ENCODE data around the gene RCSD1. TPM values are rescaled to one million over a fixed set of nuclear protein-coding genes. Genes with fewer than 3 reads are reported as not detected.
"Not testable (repeated sequence)": the region's sequence is repeated elsewhere in the genome, so short reads cannot be mapped to it uniquely, and the experiment has no call there.

The RCSD1 gene
- polyA plus RNA-seq, 2 donors, result 1.5 to 1.7 TPM

DNA sequence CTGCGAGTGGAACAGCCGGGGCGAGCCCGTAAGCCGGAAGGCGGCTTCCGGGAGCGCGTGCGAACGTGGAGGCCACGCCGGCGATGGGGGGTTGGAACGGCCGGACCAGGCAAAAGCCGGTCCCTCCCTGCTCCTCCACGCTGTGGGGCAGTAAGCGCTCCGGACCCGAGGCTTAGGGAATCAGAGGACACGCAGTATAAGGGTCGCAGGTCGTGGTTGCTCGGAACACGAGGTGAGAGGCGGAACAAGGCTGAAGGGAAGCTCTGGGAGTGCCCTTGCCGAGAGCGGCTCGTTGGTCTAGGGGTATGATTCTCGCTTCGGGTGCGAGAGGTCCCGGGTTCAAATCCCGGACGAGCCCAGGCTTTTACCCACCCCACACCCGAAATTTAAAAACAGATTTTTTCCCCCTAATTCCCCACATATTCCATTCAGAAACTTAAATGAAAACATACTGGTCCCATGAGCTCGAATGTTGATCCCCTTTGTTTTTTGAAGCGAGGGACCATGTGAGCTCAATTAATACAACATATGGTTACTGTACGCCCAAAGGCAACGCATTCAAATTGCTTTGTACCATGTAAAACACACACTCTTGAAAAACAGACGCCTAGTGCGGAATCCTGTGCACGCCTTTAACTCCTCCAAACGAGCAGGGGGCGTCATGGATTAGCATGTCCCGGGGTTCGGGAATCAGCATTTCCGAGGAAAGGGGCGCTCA, 84.6 kb downstream of the RCSD1 start:
- 0 to 1% methylated on average over 47 to 50 of the region's 50 CpGs for WGBS, 2 donors
- peaks cover 0 to 2% of the 10 kb centered on the region in 2 donors for H3K4me1 ChIP-seq (ENCODE audit: control insufficient read depth in 2 of 2, insufficient read depth in 2 of 2, low read length in 1 of 2)
- H3K27me3 ChIP-seq (ENCODE audit: control insufficient read depth in 1 of 2, insufficient read depth in 2 of 2, low read length in 2 of 2), result no peaks in the 10 kb centered on the region

DNA sequence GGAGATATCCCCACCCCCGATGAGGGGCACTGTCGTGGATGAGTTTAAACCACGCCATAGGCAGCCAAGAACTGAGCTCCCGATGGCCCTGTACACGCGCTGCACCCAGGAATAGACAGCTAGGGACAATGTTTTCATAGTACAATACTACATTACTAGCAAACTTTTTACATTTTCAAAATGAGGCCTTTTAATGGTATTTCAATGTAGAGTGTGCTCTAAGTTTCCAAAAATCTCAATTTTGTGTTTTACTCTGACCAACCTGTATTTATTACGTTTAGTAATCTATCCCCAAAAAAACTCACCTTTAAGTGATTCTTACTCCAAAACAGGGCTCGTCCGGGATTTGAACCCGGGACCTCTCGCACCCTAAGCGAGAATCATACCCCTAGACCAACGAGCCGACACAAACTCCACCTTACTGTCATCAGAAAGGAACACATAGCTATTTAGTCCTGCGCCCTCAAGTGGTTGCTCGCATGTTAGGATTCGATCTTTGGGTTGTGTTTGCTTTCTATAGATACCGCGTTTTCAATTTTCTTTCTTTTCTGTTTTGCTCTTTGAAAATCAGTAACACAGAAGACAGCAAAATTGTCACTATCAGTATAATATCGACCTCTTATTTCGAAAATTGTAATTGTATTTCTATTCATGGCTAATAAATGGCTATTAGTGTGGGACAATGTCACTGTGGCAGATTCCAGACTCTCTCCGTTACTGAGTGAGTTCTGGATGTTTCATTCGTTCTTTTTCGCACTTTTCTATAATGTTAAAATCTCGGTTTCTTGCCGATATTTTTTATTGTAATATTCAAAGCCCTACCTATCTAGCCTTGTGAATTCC, 85.3 kb downstream of the RCSD1 start:
- Histone ChIP-seq H3K4me1 (ENCODE audit: control insufficient read depth in 2 of 2, insufficient read depth in 2 of 2, low read length in 1 of 2) (peaks cover 0 to 2% of the 10 kb centered on the region in 2 donors), H3K27ac (ENCODE audit: low read depth in 2 of 2, low read length in 1 of 2) (peak overlapping the region; percentile 61 to 92), H3K36me3 (ENCODE audit: control insufficient read depth in 2 of 2, insufficient read depth in 2 of 2, low read length in 1 of 2) (no peaks in the 10 kb centered on the region), H3K27me3 (ENCODE audit: control insufficient read depth in 1 of 2, insufficient read depth in 2 of 2, low read length in 2 of 2) (no peaks in the 10 kb centered on the region), H3K9me3 (ENCODE audit: control insufficient read depth in 2 of 2, insufficient read depth in 1 of 2, low read depth in 1 of 2, low read length in 1 of 2) (no peaks in the 10 kb centered on the region), H3K4me3 (ENCODE audit: low read depth in 1 of 2, low read length in 2 of 2) (peak overlapping the region; percentile 53 to 73)
- 0 to 1% methylated on average over 26 of the region's 26 CpGs for WGBS, 2 donors

More for the DNA sequence above, 84.6 kb downstream of the RCSD1 start:
- peak overlapping the region; percentile 56 to 80 for H3K4me3 ChIP-seq (ENCODE audit: low read depth in 1 of 2, low read length in 2 of 2)
- no peaks in the 10 kb centered on the region for H3K9me3 ChIP-seq (ENCODE audit: control insufficient read depth in 2 of 2, insufficient read depth in 1 of 2, low read depth in 1 of 2, low read length in 1 of 2)
- H3K36me3 ChIP-seq (ENCODE audit: control insufficient read depth in 2 of 2, insufficient read depth in 2 of 2, low read length in 1 of 2), result no peaks in the 10 kb centered on the region
- H3K27ac ChIP-seq (ENCODE audit: low read depth in 2 of 2, low read length in 1 of 2), result peak overlapping the region; percentile 88 to 92

- H3K9me3 ChIP-seq (ENCODE audit: control insufficient read depth in 2 of 2, insufficient read depth in 1 of 2, low read depth in 1 of 2, low read length in 1 of 2), result no peaks in the 10 kb centered on the region
- no peak overlapping the region for H3K27ac ChIP-seq (ENCODE audit: low read depth in 2 of 2, low read length in 1 of 2)
- 2% methylated on average over 4 of the region's 4 CpGs for WGBS, 2 donors
- H3K4me1 ChIP-seq (ENCODE audit: control insufficient read depth in 2 of 2, insufficient read depth in 2 of 2, low read length in 1 of 2), result peaks cover 0 to 2% of the 10 kb centered on the region in 2 donors
- H3K4me3 ChIP-seq (ENCODE audit: low read depth in 1 of 2, low read length in 2 of 2), result peak overlapping the region; percentile 43 to 73
- H3K36me3 ChIP-seq (ENCODE audit: control insufficient read depth in 2 of 2, insufficient read depth in 2 of 2, low read length in 1 of 2), result no peaks in the 10 kb centered on the region
- H3K27me3 ChIP-seq (ENCODE audit: control insufficient read depth in 1 of 2, insufficient read depth in 2 of 2, low read length in 2 of 2), result no peaks in the 10 kb centered on the region
Observed at GRCh38 chr1:167716000-167716271, 85.9 kb downstream of the RCSD1 start.

- Histone ChIP-seq H3K4me3 (ENCODE audit: low read depth in 1 of 2, low read length in 2 of 2) (no peak overlapping the region), H3K36me3 (ENCODE audit: control insufficient read depth in 2 of 2, insufficient read depth in 2 of 2, low read length in 1 of 2) (no peaks in the 10 kb centered on the region), H3K27me3 (ENCODE audit: control insufficient read depth in 1 of 2, insufficient read depth in 2 of 2, low read length in 2 of 2) (no peaks in the 10 kb centered on the region), H3K27ac (ENCODE audit: low read depth in 2 of 2, low read length in 1 of 2) (no peak overlapping the region), H3K9me3 (ENCODE audit: control insufficient read depth in 2 of 2, insufficient read depth in 1 of 2, low read depth in 1 of 2, low read length in 1 of 2) (no peaks in the 10 kb centered on the region), H3K4me1 (ENCODE audit: control insufficient read depth in 2 of 2, insufficient read depth in 2 of 2, low read length in 1 of 2) (peaks cover 0 to 2% of the 10 kb centered on the region in 2 donors)
- 82 to 85% methylated on average over 3 of the region's 3 CpGs for WGBS, 2 donors
Observed at GRCh38 chr1:167717351-167717750, 87.3 kb downstream of the RCSD1 start.

DNA sequence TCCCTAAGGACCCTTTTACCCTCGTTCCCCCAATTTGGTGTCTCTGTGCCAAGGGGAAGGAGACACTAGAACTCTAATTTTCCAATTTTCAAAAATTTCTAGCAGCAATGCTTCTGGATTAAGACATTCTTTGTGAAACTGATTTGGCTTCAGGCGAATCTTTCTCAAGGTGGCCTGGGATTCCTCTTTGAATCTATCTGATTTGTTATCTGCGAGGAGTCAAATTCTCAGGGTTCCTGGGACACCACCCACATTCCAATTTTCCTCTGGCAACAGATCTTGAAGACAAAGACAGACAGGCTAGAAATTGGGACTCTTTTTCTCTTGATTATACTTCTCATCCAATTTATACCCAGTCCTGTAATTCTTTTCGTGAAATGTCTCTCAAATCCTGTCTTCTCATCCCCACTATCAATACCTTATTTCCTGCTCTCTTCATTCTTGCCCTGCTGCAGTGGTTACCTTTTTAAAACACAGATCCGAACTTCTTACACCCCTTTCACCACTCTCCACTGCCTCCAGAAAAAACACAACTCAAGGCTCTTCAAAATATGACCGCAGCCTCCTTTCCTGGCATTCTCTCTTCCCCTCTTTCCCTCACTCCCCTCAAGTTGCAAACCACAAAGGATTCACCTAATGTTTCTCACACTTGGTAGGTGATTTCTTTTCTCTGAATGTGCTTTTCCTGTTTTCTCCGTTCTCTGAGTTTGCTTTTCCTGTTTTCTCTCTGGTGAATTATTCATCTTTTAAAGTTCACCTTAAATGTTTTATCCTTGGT, 89.1 kb downstream of the RCSD1 start:
- Histone ChIP-seq H3K4me3 (ENCODE audit: low read depth in 1 of 2, low read length in 2 of 2) (no peak overlapping the region), H3K27me3 (ENCODE audit: control insufficient read depth in 1 of 2, insufficient read depth in 2 of 2, low read length in 2 of 2) (no peaks in the 10 kb centered on the region), H3K4me1 (ENCODE audit: control insufficient read depth in 2 of 2, insufficient read depth in 2 of 2, low read length in 1 of 2) (peaks cover 0 to 4% of the 10 kb centered on the region in 2 donors), H3K27ac (ENCODE audit: low read depth in 2 of 2, low read length in 1 of 2) (no peak overlapping the region), H3K9me3 (ENCODE audit: control insufficient read depth in 2 of 2, insufficient read depth in 1 of 2, low read depth in 1 of 2, low read length in 1 of 2) (no peaks in the 10 kb centered on the region), H3K36me3 (ENCODE audit: control insufficient read depth in 2 of 2, insufficient read depth in 2 of 2, low read length in 1 of 2) (no peaks in the 10 kb centered on the region)
- 91 to 94% methylated on average over 7 of the region's 7 CpGs for WGBS, 2 donors

GRCh38 chr1:167719715-167720421, 89.8 kb downstream of the RCSD1 start:
- not testable (repeated sequence) for H3K27ac ChIP-seq (ENCODE audit: low read depth in 2 of 2, low read length in 1 of 2); H3K9me3 ChIP-seq (ENCODE audit: control insufficient read depth in 2 of 2, insufficient read depth in 1 of 2, low read depth in 1 of 2, low read length in 1 of 2); H3K36me3 ChIP-seq (ENCODE audit: control insufficient read depth in 2 of 2, insufficient read depth in 2 of 2, low read length in 1 of 2); H3K27me3 ChIP-seq (ENCODE audit: control insufficient read depth in 1 of 2, insufficient read depth in 2 of 2, low read length in 2 of 2); H3K4me3 ChIP-seq (ENCODE audit: low read depth in 1 of 2, low read length in 2 of 2); H3K4me1 ChIP-seq (ENCODE audit: control insufficient read depth in 2 of 2, insufficient read depth in 2 of 2, low read length in 1 of 2)
- WGBS, 2 donors, result 90 to 94% methylated on average over 25 of the region's 25 CpGs

GRCh38 chr1:167720965-167721616, 91.1 kb downstream of the RCSD1 start:
- 11 to 16% methylated on average over 13 of the region's 13 CpGs for WGBS, 2 donors
- Histone ChIP-seq H3K4me1 (ENCODE audit: control insufficient read depth in 2 of 2, insufficient read depth in 2 of 2, low read length in 1 of 2) (peaks cover 0 to 7% of the 10 kb centered on the region in 2 donors), H3K36me3 (ENCODE audit: control insufficient read depth in 2 of 2, insufficient read depth in 2 of 2, low read length in 1 of 2) (no peaks in the 10 kb centered on the region), H3K4me3 (ENCODE audit: low read depth in 1 of 2, low read length in 2 of 2) (peak overlapping the region; percentile 74 to 92), H3K27ac (ENCODE audit: low read depth in 2 of 2, low read length in 1 of 2) (peak overlapping the region; percentile 91), H3K9me3 (ENCODE audit: control insufficient read depth in 2 of 2, insufficient read depth in 1 of 2, low read depth in 1 of 2, low read length in 1 of 2) (no peaks in the 10 kb centered on the region), H3K27me3 (ENCODE audit: control insufficient read depth in 1 of 2, insufficient read depth in 2 of 2, low read length in 2 of 2) (no peaks in the 10 kb centered on the region)

DNA sequence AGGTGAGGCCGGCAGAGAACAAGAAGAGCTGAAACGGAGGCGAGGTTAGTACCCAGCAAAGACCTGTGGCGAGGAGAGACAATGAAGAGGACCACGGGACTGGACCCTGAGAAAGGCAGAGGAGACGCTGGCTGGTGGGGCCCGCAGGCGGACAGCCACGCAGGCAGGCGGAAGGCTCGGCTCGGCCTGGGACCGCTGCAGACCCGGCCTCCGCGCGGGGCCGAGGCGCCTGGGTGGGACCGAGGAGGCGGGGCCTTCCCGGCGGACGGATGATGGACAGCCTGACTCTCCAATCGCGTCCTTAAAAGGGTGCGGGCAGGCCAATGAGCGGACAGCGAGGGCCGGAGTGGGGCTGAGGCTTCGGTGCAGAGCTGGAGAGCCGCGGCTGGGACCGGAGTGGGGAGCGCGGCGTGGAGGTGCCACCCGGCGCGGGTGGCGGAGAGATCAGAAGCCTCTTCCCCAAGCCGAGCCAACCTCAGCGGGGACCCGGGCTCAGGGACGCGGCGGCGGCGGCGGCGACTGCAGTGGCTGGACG, 91.7 kb downstream of the RCSD1 start, which contains the start of gene MPZL1:
Gene MPZL1, plus strand, starts transcription at position 366 of the 535 bp plus-strand sequence. CDS start 170 bp downstream, outside the sequence.
- 0% methylated on average over 52 of the region's 52 CpGs for whole genome bisulfite sequencing, 2 donors
- no peaks in the 10 kb centered on the region for H3K36me3 ChIP-seq (ENCODE audit: control insufficient read depth in 2 of 2, insufficient read depth in 2 of 2, low read length in 1 of 2)
- H3K9me3 ChIP-seq (ENCODE audit: control insufficient read depth in 2 of 2, insufficient read depth in 1 of 2, low read depth in 1 of 2, low read length in 1 of 2), result no peaks in the 10 kb centered on the region
- H3K27me3 ChIP-seq (ENCODE audit: control insufficient read depth in 1 of 2, insufficient read depth in 2 of 2, low read length in 2 of 2), result no peaks in the 10 kb centered on the region
- peaks cover 0 to 7% of the 10 kb centered on the region in 2 donors for H3K4me1 ChIP-seq (ENCODE audit: control insufficient read depth in 2 of 2, insufficient read depth in 2 of 2, low read length in 1 of 2)
- H3K27ac ChIP-seq (ENCODE audit: low read depth in 2 of 2, low read length in 1 of 2), result peak within 1 kb of the TSS; percentile 91
- H3K4me3 ChIP-seq (ENCODE audit: low read depth in 1 of 2, low read length in 2 of 2), result peak within 1 kb of the TSS; percentile 74 to 92

Data from esophagus (tissue), 2 donors.